ENCODE measurements around the gene RNF14.

- no peak for TF ChIP-seq CTCF (IDR thresholded peaks at IDR 0.05; ENCODE audit: poor library complexity)
- TF ChIP-seq EZH2 (IDR thresholded peaks at IDR 0.05; ENCODE audit: borderline replicate concordance): no peak
- TF ChIP-seq EZH2phosphoT487 (IDR thresholded peaks at IDR 0.05; ENCODE audit: low read depth, severe bottlenecking, unreplicated experiment): no peak
Measured at GRCh38 chr5:142012792-142013388, 44.0 kb downstream of the RNF14 start, which contains the start of gene GNPDA1.

All from hepatocyte (in vitro differentiated cells).